GM12878 (cell line): ENCODE measurements around the gene SLC44A3. TPM values are rescaled to one million over a fixed set of nuclear protein-coding genes. Genes with fewer than 3 reads are reported as not detected.

Experiments
- ATAC-seq: fragments of 200-7000 bp; cut with Tn5 transposase; 3 replicates; pipeline ENCODE4 v1.9.1; 2020; ENCODE audit warnings: mild to moderate bottlenecking, moderate library complexity
- BruUV-seq: library from RNA; stranded (reverse); fragments of 400-500 nt; replicated peaks from 2 replicates; lab custom pipeline; 2021; lab: Mats Ljungman, UMichigan
- CTCF ChIA-PET: fragments of 300-600 bp; sonication (Branson Sonifier 250); formaldehyde crosslinking; extraction: SDS; loops from one replicate; lab custom pipeline; 2021; ENCODE audit warnings: inconsistent platforms; lab: Yijun Ruan, JAX
- POLR2A ChIA-PET: fragments of 350-600 bp; formaldehyde crosslinking; extraction: SDS; loops from one replicate; lab custom pipeline; 2021; ENCODE audit warnings: inconsistent platforms; lab: Charles Lee
- RAD21 ChIA-PET: fragments of 300-600 bp; sonication (Branson Sonifier 250); formaldehyde crosslinking; loops from one replicate; lab custom pipeline; 2023; ENCODE audit warnings: antibody characterized with exemption; ENCODE audit not compliant: unreplicated experiment; lab: Charles Lee
- SMC1A ChIA-PET: fragments of 300-600 bp; sonication (Branson Sonifier 250); formaldehyde crosslinking; loops from one replicate; lab custom pipeline; 2023; ENCODE audit not compliant: unreplicated experiment, uncharacterized antibody; lab: Charles Lee
- DNase-seq: peaks from one replicate; pipeline ENCODE4 v3.0.0-alpha.2; 2011; ENCODE audit warnings: low read depth, low spot score
- FAIRE-seq: peaks from 3 replicates; lab custom pipeline; 2011; peaks lifted over from hg19 to GRCh38; lab: Jason Lieb, UNC
- H2AFZ ChIP-seq: 2 replicates; pipeline ENCODE4 v1.6.0; 2011; ENCODE audit warnings: low read depth, low read length, control low read depth; ENCODE audit not compliant: control insufficient read depth
- H3K27ac ChIP-seq: 2 replicates; pipeline ENCODE4 v1.5.1; 2011; ENCODE audit warnings: control low read depth; ENCODE audit not compliant: control insufficient read depth, insufficient read depth
- H3K27me3 ChIP-seq, 2 experiments: replicated peaks in 1 of 2; 2 replicates each; pipeline versions ENCODE4 v1.6.0 to v1.6.1; 2011; ENCODE audit warnings: low read length in 1 of 2; ENCODE audit not compliant: control insufficient read depth in 2 of 2, insufficient read depth in 2 of 2
- H3K36me3 ChIP-seq, 2 experiments: 2 replicates each; pipeline ENCODE4 v1.5.1; 2011; ENCODE audit warnings: low read length in 1 of 2; ENCODE audit not compliant: control insufficient read depth in 2 of 2, insufficient read depth in 2 of 2
- H3K4me1 ChIP-seq: 2 replicates; pipeline ENCODE4 v1.6.1; 2011; ENCODE audit warnings: mild to moderate bottlenecking, low read length, moderate library complexity, mixed read lengths; ENCODE audit not compliant: control insufficient read depth, insufficient read depth
- H3K4me2 ChIP-seq: 2 replicates; pipeline ENCODE4 v1.6.0; 2011; ENCODE audit warnings: control low read depth; ENCODE audit not compliant: control insufficient read depth, insufficient read depth
- H3K4me3 ChIP-seq: fragments of 200-600 bp; sonication (generic); 2 replicates; pipeline ENCODE4 v1.5.1; 2016
- H3K79me2 ChIP-seq: 2 replicates; pipeline ENCODE4 v1.6.0; 2011; ENCODE audit warnings: low read length; ENCODE audit not compliant: control insufficient read depth, insufficient read depth
- H3K9ac ChIP-seq: 2 replicates; pipeline ENCODE4 v1.8.0; 2011; ENCODE audit warnings: low read length, control low read depth, mixed read lengths; ENCODE audit not compliant: control insufficient read depth, insufficient read depth
- H3K9me3 ChIP-seq: replicated peaks from 3 replicates; pipeline ENCODE4 v1.5.1; 2011; ENCODE audit warnings: mild to moderate bottlenecking, low read length; ENCODE audit not compliant: control insufficient read depth, insufficient read depth
- H4K20me1 ChIP-seq: 2 replicates; pipeline ENCODE4 v1.6.0; 2011; ENCODE audit not compliant: control insufficient read depth, insufficient read depth
- ATF2 ChIP-seq: IDR thresholded peaks from 2 replicates; pipeline ENCODE4 v1.6.1; 2012; ENCODE audit warnings: low read length, inconsistent platforms
- BCL11A ChIP-seq: IDR thresholded peaks from 2 replicates; pipeline ENCODE4 v1.6.1; 2011; ENCODE audit warnings: low read depth, low read length
- CHD1 ChIP-seq: IDR thresholded peaks from 2 replicates; pipeline ENCODE4 v1.6.1; 2012; ENCODE audit warnings: low read depth, low read length, improper control_type of control experiment
- CREB1 ChIP-seq: IDR thresholded peaks from 2 replicates; pipeline ENCODE4 v1.6.1; 2012; ENCODE audit warnings: low read depth, mild to moderate bottlenecking, inconsistent platforms
- HDAC2 ChIP-seq: fragments of 200-600 bp; sonication (generic); IDR thresholded peaks from 2 replicates; pipeline ENCODE4 v1.6.1; 2017
- MEF2B ChIP-seq: fragments of 450-650 bp; IDR thresholded peaks from 2 replicates; pipeline ENCODE4 v1.6.1; 2018; ENCODE audit warnings: mild to moderate bottlenecking, moderate library complexity; ENCODE audit not compliant: partially characterized antibody, poor library complexity, severe bottlenecking
- POLR2A ChIP-seq: IDR thresholded peaks from 2 replicates; pipeline ENCODE4 v1.6.1; 2011; ENCODE audit warnings: low read depth, mild to moderate bottlenecking, low read length
- POLR2AphosphoS5 ChIP-seq: IDR thresholded peaks from 2 replicates; pipeline ENCODE4 v1.6.1; 2011; ENCODE audit warnings: mild to moderate bottlenecking, low read length, inconsistent platforms
- SKIL ChIP-seq: fragments of 450-650 bp; IDR thresholded peaks from 2 replicates; pipeline ENCODE4 v1.6.1; 2017; ENCODE audit warnings: mild to moderate bottlenecking, low read depth, inconsistent platforms; ENCODE audit not compliant: poor library complexity, severe bottlenecking
- TCF7 ChIP-seq: IDR thresholded peaks from 2 replicates; pipeline ENCODE4 v1.6.1; 2014; ENCODE audit warnings: antibody characterized with exemption, borderline replicate concordance
- USF2 ChIP-seq: IDR thresholded peaks from 2 replicates; pipeline ENCODE4 v1.6.1; 2011; ENCODE audit warnings: low read depth, low read length, improper control_type of control experiment, borderline replicate concordance
- ZBTB4 ChIP-seq: fragments of 450-650 bp; formaldehyde crosslinking; IDR thresholded peaks from 2 replicates; pipeline ENCODE4 v1.4.0; 2022; ENCODE audit warnings: mild to moderate bottlenecking, moderate library complexity
- WGBS: methylation state at CpG from one replicate; pipeline ENCODE4 v1.1.6; 2016; ENCODE audit warnings: low lambda C conversion rate; ENCODE audit not compliant: insufficient replicate concordance, insufficient coverage; ENCODE audit errors: missing lambda C conversion rate; 5-methylcytosine and 5-hydroxymethylcytosine counted together
- in situ Hi-C: fragments of 300-500 bp; cut with MboI; formaldehyde crosslinking; loops from 9 replicates; pipeline ENCODE4 v1.14.3; 2018; ENCODE audit warnings: mixed read lengths
- intact Hi-C: fragments of 100-400 bp; cut with micrococcal nuclease; formaldehyde crosslinking; loops from one replicate; pipeline ENCODE4 v1.14.2; 2022; ENCODE audit not compliant: unreplicated experiment
- polyA plus RNA-seq, 11 experiments: library from polyadenylated mRNA; depleted of rRNA in 4 of 11; unstranded in 6 of 11; stranded (reverse) in 5 of 11; fragments of >200 nt; fragmentation: Nextera tagmentation in 4 of 11; fragmentation: Illumina TruSeq in 1 of 11; extraction: Ambion mirVana in 4 of 11; extraction: Trizol in 1 of 11; gene quantifications; 1 replicate in 1 of 11; 2 replicates in 10 of 11; pipeline versions ENCODE4 v1.2.1 to v1.2.3, GENCODE V29; 2011 to 2016; ENCODE audit warnings: inconsistent platforms in 2 of 11, missing spikeins in 2 of 11, low read depth in 1 of 11
- total RNA-seq, 4 experiments: library from RNA; depleted of rRNA in 3 of 4; stranded (reverse); fragments of >200 nt in 3 of 4; fragmentation: Illumina TruSeq in 1 of 4; extraction: Trizol in 1 of 4; gene quantifications; 2 replicates each; pipeline versions ENCODE4 v1.2.1 to v1.2.3, GENCODE V29; 2013 to 2021

Gene SLC44A3
- total and polyA plus RNA-seq, 10 of the 15 experiments (the other 5 are each of a cell fraction or from before 2014, with no cell fraction given): not detected

GRCh38 chr1:94808669-94809068, 11.5 kb upstream of the SLC44A3 start (continued):
- TF ChIP-seq ZBTB4 (CRISPR knock-in tag): no peak
- TF ChIP-seq USF2: no peak

GRCh38 chr1:94812985-94813384, 7.2 kb upstream of the SLC44A3 start:
- H3K36me3 ChIP-seq: no peaks in the 10 kb centered on the region
- H3K4me3 ChIP-seq: no peak overlapping the region
- BruUV-seq: no TSS peak
- no peak overlapping the region for H3K27ac ChIP-seq
- no peaks in the 10 kb centered on the region for H4K20me1 ChIP-seq
- H2AFZ ChIP-seq: no peak overlapping the region
- no peaks in the 10 kb centered on the region for H3K4me1 ChIP-seq
- FAIRE-seq: no peak
- no peaks in the 10 kb centered on the region for H3K9me3 ChIP-seq
- H3K79me2 ChIP-seq: no peaks in the 10 kb centered on the region
- SMC1A ChIA-PET: interaction anchor here (0.5 to 0.7 kb wide), 2 partner anchors 230 to 343 kb away, joined by 3 read pairs; no protein-coding TSS in a partner anchor
- no peak for DNase-seq
- H3K4me2 ChIP-seq: no peak overlapping the region
- H3K9ac ChIP-seq: no peak overlapping the region
- H3K27me3 ChIP-seq: no peaks in the 10 kb centered on the region; a peak in 1 of 4 replicates
- no peak for ATAC-seq
- WGBS: 2% methylated on average over 4 of the region's 4 CpGs
- CTCF ChIA-PET: interaction anchor here (0.7 to 1.0 kb wide), 3 partner anchors 9 to 300 kb away, joined by 3 read pairs; no protein-coding TSS in a partner anchor
- in situ Hi-C loops: no loop called here
- POLR2A ChIA-PET: no interaction called here
- RAD21 ChIA-PET: interaction anchor here (0.7 kb wide), 1 partner anchor 316 kb away, joined by 3 read pairs; no protein-coding TSS in a partner anchor
- TF ChIP-seq POLR2A: no peak
- TF ChIP-seq ATF2: no peak
- TF ChIP-seq HDAC2: no peak
- TF ChIP-seq POLR2AphosphoS5: no peak
- TF ChIP-seq CREB1: no peak
- no peak for TF ChIP-seq CHD1
- TF ChIP-seq TCF7: no peak
- no peak for TF ChIP-seq SKIL
- no peak for TF ChIP-seq BCL11A
- no peak for TF ChIP-seq MEF2B
- intact Hi-C loops: no loop called here
